ENCODE measurements around the gene PGLYRP4.

DNA sequence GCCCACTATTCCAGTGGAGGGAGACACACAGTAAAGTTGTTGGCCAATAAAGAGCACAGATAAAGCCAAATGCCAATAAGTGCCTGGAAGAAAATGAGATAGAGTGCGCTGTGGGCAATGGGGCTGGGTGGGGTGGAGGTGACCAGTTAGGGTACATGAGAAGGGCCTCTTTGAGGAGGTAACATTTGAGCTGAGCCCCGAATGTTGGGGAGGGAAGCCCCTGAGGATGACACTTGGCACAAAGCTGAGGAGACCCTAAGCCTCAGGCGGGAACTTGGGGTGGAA, 10.0 kb upstream of the PGLYRP4 start:
- TF ChIP-seq, protein P1, sequence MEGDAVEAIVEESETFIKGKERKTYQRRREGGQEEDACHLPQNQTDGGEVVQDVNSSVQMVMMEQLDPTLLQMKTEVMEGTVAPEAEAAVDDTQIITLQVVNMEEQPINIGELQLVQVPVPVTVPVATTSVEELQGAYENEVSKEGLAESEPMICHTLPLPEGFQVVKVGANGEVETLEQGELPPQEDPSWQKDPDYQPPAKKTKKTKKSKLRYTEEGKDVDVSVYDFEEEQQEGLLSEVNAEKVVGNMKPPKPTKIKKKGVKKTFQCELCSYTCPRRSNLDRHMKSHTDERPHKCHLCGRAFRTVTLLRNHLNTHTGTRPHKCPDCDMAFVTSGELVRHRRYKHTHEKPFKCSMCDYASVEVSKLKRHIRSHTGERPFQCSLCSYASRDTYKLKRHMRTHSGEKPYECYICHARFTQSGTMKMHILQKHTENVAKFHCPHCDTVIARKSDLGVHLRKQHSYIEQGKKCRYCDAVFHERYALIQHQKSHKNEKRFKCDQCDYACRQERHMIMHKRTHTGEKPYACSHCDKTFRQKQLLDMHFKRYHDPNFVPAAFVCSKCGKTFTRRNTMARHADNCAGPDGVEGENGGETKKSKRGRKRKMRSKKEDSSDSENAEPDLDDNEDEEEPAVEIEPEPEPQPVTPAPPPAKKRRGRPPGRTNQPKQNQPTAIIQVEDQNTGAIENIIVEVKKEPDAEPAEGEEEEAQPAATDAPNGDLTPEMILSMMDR (IDR thresholded peaks at IDR 0.05; ENCODE audit: low read depth, low read length, poor library complexity, severe bottlenecking) = no peak
- TF ChIP-seq EZH2phosphoT487 (IDR thresholded peaks at IDR 0.05; ENCODE audit: borderline replicate concordance, low read length) = no peak

Data from DOHH2 (cell line).